H1 (cell line): ENCODE measurements around the gene OR10P1. TPM values are rescaled to one million over a fixed set of nuclear protein-coding genes. Genes with fewer than 3 reads are reported as not detected.

ENCODE experiments used
- CBX8 ChIP-seq: fragments of 300-800, 300-1000 bp; sonication (generic); IDR thresholded peaks from 2 replicates; pipeline ENCODE4 v1.7.1; 2016; ENCODE audit warnings: low read depth, low read length, borderline replicate concordance
- CREB1 ChIP-seq: IDR thresholded peaks from 2 replicates; pipeline ENCODE4 v1.6.1; 2012; ENCODE audit warnings: inconsistent platforms
- EP300 ChIP-seq, 2 experiments: IDR thresholded peaks; 1 replicate in 1 of 2; 2 replicates in 1 of 2; pipeline ENCODE4 v1.6.1; 2011 to 2012; ENCODE audit warnings: low read depth in 2 of 2, low read length in 2 of 2, mild to moderate bottlenecking in 2 of 2, borderline replicate concordance in 1 of 2, inconsistent platforms in 1 of 2, moderate library complexity in 1 of 2
- HDAC2 ChIP-seq, 2 experiments: fragments of 300-600 bp in 1 of 2; sonication (generic) in 1 of 2; IDR thresholded peaks; 2 replicates each; pipeline ENCODE4 v1.6.1; 2011 to 2012; ENCODE audit warnings: low read depth in 2 of 2, low read length in 2 of 2, mild to moderate bottlenecking in 2 of 2, moderate library complexity in 2 of 2, borderline replicate concordance in 1 of 2, inconsistent platforms in 1 of 2
- SIN3A ChIP-seq, 2 experiments: IDR thresholded peaks in 1 of 2; conservative IDR thresholded peaks in 1 of 2; 2 replicates each; pipeline ENCODE4 v1.6.1; 2011 to 2012; ENCODE audit warnings: low read length in 2 of 2, improper control_type of control experiment in 1 of 2, low read depth in 1 of 2, mild to moderate bottlenecking in 1 of 2
- SP4 ChIP-seq: IDR thresholded peaks from 2 replicates; pipeline ENCODE4 v1.6.1; 2012; ENCODE audit warnings: low read length, inconsistent platforms
- polyA plus RNA-seq, 7 experiments: library from polyadenylated mRNA; depleted of rRNA in 3 of 7; stranded (reverse) in 5 of 7; unstranded in 2 of 7; fragments of >200 nt in 5 of 7; fragments of 200-250 nt in 2 of 7; gene quantifications; 1 replicate in 5 of 7; 2 replicates in 1 of 7; 4 replicates in 1 of 7; pipeline versions ENCODE4 v1.2.1 to v1.2.3, GENCODE V29; 2011 to 2013; ENCODE audit warnings: missing spikeins in 2 of 7, mixed read lengths in 2 of 7
- total RNA-seq: library from RNA; stranded (reverse); fragmentation: NEBNext Ultra II Directional; extraction: Animal tissue kit (Norgen Biotek cat#: 25700); gene quantifications from 2 replicates; pipeline ENCODE4 v1.2.1, GENCODE V29; 2021
- TF ChIP-seq, protein P1 (sequence below): fragments of 300-600 bp; sonication (generic); IDR thresholded peaks from 2 replicates; pipeline ENCODE4 v1.7.1; 2012; ENCODE audit warnings: low read length, moderate library complexity, mild to moderate bottlenecking, inconsistent platforms; ENCODE audit not compliant: insufficient replicate concordance

Gene OR10P1
- total and polyA plus RNA-seq, 2 of the 8 experiments (the other 6 are each of a cell fraction or from before 2014, with no cell fraction given): not detected

DNA sequence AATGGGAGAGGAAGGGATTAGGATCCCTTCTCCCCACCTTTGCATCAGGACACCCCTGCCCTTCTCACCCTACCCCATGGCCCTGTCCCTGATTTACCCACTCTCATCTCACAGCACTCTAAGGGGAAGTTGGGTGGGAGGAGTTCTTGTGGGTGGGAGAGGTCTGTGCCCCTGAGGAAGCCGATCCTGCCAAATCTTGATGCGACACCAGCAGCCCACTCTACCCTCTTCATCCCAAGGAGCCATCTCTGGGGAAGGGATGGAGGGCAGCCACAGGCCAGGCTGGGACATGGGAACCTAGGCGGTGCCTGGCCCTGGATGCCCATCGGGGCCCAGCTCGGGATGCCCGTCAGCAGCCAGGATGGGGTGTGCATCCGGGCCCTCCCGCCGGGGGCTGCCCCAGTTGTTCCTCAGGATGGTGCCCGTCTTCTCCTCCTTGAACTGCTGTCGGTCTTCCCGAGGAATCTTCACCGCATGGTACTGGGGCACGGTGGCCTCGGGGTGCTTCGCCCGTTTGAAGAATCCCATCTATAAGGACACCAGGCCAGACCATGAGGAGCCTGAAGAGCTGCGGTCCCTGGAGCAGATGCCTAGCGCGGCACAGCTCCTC is 48.2 kb downstream of the OR10P1 start (continued):
- TF ChIP-seq EP300 (IDR thresholded peaks at IDR 0.05; ENCODE audit: borderline replicate concordance in 1 of 2, low read depth in 2 of 2, low read length in 2 of 2) (no peak), SIN3A (conservative IDR thresholded peaks at IDR 0.05 in 1 of 2, IDR thresholded peaks at IDR 0.05 in 1 of 2; ENCODE audit: low read depth in 1 of 2, low read length in 2 of 2) (no peak), CREB1 (no peak), HDAC2 (IDR thresholded peaks at IDR 0.05; ENCODE audit: borderline replicate concordance in 1 of 2, low read depth in 2 of 2, low read length in 2 of 2) (no peak), CBX8 (no peak), SP4 (no peak)
- TF ChIP-seq, protein P1, sequence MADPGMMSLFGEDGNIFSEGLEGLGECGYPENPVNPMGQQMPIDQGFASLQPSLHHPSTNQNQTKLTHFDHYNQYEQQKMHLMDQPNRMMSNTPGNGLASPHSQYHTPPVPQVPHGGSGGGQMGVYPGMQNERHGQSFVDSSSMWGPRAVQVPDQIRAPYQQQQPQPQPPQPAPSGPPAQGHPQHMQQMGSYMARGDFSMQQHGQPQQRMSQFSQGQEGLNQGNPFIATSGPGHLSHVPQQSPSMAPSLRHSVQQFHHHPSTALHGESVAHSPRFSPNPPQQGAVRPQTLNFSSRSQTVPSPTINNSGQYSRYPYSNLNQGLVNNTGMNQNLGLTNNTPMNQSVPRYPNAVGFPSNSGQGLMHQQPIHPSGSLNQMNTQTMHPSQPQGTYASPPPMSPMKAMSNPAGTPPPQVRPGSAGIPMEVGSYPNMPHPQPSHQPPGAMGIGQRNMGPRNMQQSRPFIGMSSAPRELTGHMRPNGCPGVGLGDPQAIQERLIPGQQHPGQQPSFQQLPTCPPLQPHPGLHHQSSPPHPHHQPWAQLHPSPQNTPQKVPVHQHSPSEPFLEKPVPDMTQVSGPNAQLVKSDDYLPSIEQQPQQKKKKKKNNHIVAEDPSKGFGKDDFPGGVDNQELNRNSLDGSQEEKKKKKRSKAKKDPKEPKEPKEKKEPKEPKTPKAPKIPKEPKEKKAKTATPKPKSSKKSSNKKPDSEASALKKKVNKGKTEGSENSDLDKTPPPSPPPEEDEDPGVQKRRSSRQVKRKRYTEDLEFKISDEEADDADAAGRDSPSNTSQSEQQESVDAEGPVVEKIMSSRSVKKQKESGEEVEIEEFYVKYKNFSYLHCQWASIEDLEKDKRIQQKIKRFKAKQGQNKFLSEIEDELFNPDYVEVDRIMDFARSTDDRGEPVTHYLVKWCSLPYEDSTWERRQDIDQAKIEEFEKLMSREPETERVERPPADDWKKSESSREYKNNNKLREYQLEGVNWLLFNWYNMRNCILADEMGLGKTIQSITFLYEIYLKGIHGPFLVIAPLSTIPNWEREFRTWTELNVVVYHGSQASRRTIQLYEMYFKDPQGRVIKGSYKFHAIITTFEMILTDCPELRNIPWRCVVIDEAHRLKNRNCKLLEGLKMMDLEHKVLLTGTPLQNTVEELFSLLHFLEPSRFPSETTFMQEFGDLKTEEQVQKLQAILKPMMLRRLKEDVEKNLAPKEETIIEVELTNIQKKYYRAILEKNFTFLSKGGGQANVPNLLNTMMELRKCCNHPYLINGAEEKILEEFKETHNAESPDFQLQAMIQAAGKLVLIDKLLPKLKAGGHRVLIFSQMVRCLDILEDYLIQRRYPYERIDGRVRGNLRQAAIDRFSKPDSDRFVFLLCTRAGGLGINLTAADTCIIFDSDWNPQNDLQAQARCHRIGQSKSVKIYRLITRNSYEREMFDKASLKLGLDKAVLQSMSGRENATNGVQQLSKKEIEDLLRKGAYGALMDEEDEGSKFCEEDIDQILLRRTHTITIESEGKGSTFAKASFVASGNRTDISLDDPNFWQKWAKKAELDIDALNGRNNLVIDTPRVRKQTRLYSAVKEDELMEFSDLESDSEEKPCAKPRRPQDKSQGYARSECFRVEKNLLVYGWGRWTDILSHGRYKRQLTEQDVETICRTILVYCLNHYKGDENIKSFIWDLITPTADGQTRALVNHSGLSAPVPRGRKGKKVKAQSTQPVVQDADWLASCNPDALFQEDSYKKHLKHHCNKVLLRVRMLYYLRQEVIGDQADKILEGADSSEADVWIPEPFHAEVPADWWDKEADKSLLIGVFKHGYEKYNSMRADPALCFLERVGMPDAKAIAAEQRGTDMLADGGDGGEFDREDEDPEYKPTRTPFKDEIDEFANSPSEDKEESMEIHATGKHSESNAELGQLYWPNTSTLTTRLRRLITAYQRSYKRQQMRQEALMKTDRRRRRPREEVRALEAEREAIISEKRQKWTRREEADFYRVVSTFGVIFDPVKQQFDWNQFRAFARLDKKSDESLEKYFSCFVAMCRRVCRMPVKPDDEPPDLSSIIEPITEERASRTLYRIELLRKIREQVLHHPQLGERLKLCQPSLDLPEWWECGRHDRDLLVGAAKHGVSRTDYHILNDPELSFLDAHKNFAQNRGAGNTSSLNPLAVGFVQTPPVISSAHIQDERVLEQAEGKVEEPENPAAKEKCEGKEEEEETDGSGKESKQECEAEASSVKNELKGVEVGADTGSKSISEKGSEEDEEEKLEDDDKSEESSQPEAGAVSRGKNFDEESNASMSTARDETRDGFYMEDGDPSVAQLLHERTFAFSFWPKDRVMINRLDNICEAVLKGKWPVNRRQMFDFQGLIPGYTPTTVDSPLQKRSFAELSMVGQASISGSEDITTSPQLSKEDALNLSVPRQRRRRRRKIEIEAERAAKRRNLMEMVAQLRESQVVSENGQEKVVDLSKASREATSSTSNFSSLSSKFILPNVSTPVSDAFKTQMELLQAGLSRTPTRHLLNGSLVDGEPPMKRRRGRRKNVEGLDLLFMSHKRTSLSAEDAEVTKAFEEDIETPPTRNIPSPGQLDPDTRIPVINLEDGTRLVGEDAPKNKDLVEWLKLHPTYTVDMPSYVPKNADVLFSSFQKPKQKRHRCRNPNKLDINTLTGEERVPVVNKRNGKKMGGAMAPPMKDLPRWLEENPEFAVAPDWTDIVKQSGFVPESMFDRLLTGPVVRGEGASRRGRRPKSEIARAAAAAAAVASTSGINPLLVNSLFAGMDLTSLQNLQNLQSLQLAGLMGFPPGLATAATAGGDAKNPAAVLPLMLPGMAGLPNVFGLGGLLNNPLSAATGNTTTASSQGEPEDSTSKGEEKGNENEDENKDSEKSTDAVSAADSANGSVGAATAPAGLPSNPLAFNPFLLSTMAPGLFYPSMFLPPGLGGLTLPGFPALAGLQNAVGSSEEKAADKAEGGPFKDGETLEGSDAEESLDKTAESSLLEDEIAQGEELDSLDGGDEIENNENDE: no peak
- TF ChIP-seq, all 59 proteins: peak for 0
